HG03558 (cell line): ENCODE measurements around the gene ADCK1.
"Not testable (repeated sequence)": the region's sequence is repeated elsewhere in the genome, so short reads cannot be mapped to it uniquely, and the experiment has no call there.

ENCODE experiments used
- ATAC-seq: cut with Tn5 transposase; IDR thresholded peaks from one replicate; pipeline ENCODE4 v1.9.1; 2021; ENCODE audit warnings: moderate number of reproducible peaks; ENCODE audit not compliant: unreplicated experiment; ENCODE audit errors: extremely low read depth

Gene ADCK1

DNA sequence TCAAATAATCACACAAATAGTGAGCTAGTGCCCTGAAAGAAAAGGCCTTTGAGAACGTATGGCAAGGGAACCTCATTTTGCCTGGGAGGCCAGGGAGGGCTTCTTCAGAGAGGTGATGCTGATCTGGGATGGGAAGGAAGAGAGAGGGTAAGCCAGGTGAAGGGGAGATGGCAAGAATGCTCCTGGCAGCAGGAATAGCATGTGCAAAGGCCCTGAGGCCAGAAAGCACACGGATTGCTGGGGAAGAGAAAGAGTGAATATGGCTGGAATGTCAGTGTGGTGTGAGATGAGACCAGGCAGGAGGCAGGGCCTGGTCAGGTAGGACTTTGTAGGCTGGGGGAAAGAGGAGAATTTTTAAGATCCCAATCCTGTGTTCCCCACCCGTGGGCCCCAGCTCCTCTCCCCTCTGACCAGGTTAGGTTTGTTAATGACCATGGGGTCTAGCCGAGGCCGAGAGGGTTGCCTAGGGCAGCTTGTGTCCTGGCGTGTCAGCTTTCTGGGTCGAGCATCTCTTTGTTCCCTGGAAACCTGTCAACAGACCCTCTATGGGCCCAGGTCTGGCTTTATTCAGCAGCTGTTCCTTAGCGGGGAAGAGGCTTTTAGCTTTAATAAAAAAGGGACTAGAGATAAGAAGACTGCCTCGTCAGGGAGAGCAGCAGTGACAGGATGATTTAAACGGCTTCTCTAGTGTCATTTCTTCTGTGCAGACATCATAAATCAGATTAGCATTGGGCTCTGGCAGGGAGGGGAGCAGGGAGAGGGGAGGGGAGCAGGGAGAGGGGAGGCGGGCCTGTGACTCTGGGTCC, 123.4 kb downstream of the ADCK1 start:
- no peak for ATAC-seq

DNA sequence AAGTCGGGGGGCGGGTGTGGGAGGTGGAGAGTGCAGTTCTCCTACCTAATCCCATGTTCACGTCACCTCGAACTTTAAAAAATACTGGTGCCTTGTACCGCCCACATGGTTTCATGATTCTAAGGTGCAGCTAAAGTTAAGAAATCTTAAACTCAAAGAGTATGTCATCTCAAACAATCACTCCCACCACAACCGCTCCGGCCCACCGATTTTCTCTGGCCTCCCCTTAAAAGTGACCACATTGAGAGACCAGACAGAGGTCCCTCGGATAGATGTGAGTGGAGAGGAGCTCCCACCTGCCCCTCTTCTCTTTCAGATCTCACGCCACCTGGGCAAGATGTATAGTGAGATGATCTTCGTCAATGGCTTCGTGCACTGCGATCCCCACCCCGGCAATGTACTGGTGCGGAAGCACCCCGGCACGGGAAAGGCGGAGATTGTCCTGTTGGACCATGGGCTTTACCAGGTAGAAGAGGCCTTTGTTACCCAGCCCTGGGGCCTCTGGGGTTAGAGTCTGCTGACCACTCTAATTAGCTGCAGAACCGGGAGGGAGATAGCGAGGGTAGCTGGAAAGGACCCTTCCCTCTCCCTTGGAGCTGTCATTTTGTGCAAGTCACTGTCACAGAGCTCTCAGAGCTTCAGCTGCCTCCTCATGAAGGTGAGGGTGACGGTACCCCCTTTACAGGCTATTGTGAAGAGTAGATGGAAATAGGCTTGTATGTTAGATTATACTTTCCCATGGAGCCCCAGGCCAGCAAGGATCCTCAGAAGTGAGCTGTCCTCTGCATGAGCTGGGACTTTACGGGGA, 124.4 kb downstream of the ADCK1 start:
- ATAC-seq: no peak

DNA sequence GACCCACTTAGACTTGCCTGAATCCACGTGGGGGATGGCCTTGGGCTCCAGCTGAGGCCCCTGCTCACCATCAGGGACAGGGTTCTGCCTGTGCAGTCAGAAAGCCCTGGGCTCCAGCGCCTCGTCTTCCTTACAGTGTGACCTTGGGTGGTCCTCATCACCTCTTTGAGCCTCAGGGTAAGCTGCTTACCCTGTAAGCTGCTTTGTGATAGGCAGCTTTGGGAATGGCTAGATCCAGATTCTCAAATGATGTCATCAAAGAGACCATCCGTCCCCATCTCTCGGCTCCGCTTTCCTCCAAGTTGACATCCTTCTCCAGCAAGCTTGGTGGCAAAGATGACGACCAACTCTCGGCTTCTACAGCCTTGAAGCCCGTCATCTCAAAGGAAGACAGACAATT, 127.0 kb downstream of the ADCK1 start:
- ATAC-seq: no peak

DNA sequence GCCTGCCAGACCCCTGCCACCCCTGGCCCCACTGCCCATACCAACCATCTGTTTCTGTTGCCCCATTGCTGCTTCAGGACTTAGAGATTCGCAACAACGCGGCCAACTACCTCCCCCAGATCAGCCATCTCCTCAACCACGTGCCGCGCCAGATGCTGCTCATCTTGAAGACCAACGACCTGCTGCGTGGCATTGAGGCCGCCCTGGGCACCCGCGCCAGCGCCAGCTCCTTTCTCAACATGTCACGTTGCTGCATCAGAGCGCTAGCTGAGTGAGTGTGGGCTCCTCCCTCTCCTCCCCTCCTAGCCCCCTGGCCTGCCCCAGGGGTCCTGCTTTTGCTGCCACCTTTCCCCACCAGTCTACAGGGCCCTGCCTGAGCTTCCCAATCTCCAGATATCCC, 131.5 kb downstream of the ADCK1 start:
- no peak for ATAC-seq

DNA sequence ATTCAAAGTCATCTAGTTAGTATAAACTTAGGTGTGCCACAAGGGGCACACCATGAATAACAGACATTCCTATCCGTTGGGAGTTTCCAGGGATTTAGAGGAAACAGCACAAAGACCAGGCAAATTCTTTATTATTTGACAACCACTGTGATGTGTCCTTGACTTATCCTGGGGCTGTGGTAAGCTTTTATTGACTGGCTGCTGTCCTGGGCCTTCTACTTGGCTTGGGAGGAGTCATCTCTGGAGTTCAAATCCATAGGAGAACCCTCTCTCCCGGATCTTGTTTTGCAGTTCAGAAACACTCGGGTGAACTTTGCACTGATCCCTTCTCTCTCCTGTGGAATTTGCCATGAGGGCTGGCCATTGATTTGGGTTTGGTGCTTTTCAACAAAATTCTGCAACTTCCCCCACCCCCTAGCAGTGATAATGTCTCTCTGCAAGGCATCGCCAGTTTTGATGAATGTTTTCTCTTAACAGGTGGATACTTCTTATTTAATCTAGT, 136.3 kb downstream of the ADCK1 start:
- no peak for ATAC-seq

DNA sequence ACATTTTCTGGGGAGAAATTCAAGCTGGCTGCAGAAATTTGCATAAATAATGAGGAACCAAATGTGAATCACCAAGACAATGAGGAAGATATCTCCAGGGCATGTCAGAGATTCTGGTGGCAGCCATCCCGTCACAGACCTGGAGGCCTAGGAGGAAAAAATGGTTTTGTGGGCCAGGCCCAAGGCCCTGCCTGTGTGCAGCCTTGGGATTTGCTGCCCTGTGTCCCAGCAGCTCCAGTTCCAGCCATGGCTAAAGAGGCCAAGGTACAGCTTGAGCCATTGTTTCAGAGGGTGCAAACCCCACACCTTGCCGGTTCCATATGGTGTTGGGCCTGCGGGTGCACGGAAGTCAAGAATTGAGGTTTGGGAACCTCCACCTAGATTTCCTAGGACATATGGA, 147.5 kb downstream of the ADCK1 start:
- ATAC-seq: no peak

DNA sequence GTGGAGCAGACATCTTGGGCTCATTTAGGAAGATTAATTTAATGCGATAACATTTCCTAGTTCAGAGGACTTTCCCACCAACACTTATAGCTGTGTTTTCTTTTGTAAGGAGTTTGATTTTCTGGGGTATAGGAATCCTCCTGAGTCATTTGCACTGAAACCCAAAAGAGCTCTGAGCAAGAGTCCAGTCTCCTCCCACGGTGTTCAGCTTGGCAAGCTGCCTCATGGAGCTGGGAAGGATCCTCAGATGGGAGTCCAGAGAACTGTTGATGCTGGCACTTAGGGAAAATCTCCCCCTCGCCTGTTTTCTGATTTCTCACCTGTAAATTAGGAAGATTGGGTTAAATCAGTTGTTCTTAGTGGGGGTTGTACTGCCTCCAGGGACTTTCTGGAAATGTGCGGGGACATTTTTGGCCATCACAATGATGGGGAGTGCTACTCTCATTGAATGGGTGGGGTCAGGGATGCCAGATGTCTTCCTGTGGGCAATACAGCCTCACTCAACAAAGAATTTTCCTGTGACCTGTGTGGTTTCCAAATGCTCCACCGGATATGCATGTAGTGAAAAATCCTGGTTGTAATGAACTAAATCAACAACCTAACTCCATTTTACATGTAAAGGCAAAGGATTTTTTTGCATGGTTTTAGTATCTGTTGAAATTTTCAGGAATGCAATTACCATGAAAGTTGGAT, 150.6 kb downstream of the ADCK1 start:
- no peak for ATAC-seq

DNA sequence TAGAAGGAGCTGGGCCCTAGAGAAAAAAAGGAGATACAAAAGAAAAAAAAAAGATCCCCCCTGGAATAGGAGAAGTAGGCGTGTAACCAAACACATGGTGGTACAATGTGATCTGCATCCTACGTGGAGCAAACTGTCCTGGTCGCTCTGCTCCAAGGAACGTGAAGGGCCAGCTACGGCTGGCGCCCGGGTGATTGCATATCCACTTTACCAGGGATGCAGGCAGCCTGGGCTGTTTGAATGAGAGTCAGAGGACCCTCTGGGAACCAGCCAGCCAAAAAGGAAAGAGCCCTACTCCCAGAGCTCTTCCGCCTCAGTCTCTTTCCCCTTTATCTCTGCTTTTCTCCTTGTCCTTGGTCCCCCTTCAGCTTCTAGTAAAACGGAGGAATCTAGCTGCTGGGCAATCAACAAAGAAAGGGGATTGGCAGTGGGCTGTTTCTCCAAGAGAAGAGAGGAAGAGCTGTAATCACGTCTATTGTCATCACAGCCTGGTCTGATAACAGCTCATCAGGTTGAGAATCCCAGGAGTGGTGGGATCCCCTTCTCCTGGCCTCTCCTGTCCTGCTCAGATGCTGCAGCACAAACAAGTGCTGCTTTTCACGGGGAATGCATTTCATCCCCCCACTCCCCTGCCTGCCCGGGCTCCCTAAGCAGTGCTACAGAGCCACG, 156.0 kb downstream of the ADCK1 start:
- ATAC-seq: no peak

DNA sequence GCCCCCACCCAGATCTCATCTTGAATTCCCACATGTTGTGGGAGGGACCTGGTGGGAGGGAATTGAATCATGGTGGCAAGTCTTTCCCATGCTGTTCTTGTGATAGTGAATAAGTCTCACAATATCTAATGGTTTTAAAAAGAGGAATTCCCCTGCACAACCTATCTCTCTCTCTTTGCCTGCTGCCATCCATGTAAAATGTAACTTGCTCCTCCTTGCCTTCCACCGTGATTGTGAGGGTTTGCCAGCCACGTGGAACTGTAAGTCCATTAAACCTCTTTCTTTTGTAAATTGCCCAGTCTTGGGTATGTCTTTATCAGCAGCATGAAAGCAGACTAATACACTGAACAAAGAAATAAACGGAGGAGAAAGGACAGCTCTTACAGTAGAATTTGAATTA, 159.8 kb downstream of the ADCK1 start:
- not testable (repeated sequence) for ATAC-seq

DNA sequence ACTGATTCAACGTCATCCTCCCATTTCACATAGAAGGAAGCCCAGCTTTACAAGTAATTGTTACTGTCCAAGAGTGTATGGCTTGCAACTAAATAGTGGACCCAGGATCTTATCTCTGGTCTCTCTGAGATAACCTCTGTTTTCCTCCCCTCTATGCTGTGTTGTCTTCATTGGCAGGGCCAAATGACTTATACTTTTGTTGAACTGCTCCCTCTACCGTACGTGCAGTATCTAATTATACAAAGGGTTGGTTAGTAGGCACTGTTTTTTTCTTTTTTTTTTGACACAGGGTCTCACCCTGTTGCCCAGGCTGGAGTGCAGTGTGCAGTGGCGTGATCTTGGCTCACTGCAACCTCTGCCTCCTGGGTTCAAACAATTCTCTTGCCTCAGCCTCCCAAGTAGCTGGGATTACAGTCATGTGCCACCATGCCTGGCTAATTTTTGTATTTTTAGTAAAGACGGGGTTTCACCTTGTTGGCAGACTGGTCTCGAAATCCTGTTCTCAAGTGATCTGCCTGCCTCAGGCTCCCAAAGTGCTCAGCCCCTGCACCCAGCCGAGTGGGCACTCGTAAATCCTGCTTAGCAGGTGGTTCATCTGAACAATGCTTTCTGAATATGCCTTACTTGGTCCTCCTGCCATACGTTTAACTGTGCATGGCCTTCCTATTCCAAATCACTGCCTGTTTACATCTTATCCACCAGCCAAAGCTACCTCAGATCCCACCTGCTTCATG, 162.1 kb downstream of the ADCK1 start:
- ATAC-seq: no peak

DNA sequence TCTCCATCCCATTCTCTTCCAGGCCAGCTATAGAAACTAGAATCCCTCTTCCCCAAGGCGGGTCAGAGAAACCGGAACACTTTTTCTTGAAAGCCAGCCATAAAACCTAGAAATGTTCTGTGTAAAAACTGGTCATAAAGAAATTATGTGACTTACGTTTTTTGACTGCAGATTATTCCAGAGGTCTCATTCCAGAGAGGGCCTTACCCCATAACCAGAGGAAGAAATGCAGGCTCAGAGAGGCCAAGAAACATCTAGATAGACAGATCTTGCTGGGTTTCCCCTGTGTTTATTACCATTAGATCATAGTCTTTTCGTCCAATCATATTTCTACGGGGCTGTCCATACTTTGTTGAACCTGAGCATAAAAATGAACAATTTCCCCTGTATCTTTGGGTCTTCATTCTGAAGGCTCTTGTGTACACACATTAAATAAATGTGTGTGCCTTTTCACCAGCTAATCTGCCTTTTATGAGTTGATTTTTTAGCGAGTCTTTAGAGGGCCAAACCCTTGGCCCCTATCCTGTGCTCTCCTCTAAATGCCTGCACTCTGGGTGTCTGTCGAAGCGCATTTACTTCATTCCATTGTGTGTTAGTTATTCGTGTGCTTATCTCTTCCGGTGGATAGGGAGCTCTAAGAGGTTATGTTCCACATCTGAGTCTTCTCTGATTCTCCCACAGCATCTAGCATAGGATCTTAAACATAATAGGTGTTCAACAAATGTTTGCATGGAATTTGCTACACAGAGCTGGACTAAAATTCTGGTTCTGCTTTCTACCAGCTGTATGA, 163.0 kb downstream of the ADCK1 start:
- ATAC-seq: no peak

DNA sequence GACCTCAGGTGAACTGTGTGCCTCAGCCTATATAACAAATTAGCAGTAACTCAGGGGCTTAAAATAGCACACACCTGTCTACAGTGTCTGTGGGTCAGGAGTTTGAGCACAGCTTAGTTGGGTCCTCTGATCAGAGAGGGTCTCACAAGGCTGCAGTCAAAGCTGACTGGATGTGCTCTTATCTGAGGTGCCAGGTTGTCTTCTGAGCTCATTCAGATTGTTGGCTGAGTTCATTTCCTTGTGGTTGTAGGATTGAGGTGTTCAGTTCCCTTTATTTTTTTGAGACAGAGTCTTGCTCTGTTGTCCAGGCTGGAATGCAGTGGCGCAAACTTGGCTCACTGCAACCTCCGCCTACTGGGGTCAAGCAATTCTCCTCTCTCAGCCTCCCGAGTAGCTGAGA, 164.7 kb downstream of the ADCK1 start:
- ATAC-seq: no peak

DNA sequence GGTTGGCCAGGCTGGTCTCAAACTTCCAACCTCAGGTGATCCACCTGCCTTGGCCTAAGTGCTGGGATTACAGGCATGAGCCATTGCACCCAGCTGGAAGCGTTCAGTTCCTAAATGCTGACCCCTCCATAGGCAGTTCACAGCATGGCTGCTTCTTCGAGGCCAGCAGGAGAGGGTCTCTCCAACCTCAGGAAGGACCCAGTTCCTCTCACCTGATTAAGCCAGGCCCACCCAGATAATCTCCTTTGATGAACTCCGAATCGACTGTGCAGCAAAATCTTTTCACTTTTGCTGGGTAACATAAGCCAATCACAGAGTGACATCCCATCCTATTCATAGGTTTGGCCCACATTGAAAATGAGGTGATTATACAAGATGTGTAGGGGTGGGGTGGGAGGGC, 165.1 kb downstream of the ADCK1 start:
- ATAC-seq: no peak

DNA sequence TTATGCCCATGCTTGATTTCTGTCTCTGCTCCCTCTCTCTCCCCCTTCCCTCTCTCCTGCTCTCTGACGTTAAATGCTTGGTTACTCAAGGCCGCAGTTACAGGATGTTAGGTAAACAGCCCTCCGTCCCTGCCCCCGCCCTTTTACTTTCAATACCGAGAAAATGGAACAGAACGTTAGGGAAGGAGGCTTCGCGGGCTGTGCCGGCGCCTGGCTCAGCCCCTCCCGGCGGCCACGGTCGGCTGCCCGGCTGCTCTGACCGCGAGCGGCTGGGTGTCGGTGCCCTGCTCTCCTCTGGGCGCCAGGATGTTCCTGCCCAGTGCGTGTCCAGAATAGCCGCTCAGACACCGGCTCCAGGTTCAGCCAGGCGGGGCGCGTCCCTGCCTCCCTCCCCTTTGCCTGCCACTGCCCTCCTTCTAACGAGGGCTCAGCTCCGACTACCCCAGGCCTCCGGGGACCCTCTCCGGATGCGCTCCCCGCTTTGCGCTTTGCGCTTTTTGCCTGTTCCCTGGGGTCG, 166.1 kb downstream of the ADCK1 start:
- no peak for ATAC-seq

DNA sequence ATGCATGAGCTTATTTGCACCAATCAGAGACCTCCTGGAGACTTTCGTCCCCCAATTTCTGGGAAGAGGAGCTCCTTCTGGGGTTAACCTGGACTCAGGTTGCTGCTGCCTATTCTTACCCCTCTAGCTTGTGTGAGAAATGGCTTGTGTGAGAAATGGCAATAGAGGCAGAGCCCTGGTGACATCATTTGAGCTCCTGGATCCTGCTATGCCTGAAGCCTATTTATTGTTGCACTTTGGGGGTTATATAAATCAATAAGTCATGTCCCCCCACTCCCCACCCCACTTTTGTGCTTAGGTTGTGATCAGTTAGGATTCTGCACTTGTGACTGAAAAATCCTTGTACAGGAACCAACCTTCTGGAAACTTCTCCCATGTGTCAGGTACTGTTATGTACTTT, 167.2 kb downstream of the ADCK1 start:
- no peak for ATAC-seq

DNA sequence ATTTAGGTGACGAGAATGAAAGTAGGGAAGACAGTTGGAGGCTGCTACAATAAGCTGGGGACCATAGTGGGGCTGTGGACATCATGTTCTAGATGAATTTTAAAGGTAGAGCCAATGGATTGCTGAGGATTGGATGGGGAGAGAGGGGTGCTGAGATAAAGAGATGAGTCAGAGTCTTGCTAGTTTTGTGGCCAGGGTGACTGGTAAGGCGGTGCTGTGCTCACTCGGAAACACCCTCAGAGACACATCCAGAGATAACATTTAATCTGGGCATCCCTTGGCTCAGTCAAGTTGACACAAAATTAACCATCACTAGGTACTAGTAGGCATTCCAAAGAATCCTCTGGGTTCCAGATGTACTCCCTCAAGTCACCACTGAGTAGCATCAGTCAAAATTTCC, 170.7 kb downstream of the ADCK1 start:
- ATAC-seq: no peak

DNA sequence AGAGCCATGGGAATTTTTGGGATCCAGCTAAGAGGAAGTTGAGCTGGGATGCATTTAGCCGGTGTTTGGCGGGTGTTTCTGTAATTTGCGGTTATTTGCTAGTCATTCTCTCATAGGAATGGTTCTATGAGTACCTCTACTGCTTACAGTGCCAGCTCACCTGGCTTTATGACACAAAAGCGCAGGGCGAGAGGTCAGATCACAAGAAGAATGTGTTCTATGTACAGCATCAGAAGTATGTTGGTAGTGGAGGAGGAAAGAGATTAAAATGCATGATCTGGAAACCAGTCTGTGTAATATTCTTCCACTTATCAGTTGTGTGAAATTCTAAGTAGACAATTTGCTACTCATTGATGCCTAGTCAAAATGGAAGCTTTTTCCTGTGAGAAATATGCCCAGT, 173.3 kb downstream of the ADCK1 start:
- no peak for ATAC-seq

DNA sequence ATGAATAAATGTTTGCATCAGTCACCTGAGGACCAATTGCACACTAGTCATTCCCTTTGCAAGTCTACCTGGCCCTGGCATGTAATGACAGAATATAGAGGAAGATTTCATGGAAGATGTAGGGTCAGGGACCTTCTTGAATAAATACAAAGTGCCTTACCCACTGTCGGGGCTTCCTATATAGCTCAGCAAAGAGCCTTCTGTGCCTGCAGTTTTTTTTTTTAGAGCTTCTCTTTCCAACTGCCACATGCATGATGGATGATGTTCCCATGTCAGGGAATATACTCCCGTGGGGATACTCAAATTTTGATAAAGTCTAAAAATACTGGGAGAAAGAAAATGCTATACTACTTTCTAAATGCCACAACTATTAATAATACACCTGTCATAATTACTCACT, 176.7 kb downstream of the ADCK1 start:
- ATAC-seq: no peak

DNA sequence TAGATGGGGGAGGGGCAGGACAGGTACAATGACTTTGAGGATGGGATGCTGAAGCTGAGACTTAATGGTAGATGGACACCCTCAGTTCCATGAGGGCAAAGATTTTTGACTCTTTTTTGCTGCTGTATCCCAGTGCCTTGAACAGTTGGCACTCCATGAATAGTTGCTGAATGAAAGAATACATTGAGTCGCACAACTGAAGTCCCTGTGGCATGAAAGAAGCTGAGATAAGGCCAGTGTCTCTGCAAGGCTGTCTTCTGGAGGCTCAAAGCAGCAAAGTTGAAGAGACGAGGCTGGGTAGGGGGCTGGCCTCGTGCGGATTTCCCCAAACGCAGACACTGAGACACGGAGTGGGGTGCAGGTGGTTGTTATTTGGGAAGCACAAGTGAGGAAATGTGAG, 179.3 kb downstream of the ADCK1 start:
- no peak for ATAC-seq
